Endodermal cell (in vitro differentiated cells): ENCODE results near the gene GKN1. TPM values are rescaled to one million over a fixed set of nuclear protein-coding genes. Genes with fewer than 3 reads are reported as not detected.

Source experiments
- DNase-seq: peaks from one replicate; pipeline ENCODE4 v3.0.0-alpha.2; 2017
- H3K27ac ChIP-seq: 2 replicates; pipeline ENCODE4 v1.5.1; 2013; ENCODE audit warnings: mild to moderate bottlenecking, low read depth, low read length, moderate library complexity
- H3K27me3 ChIP-seq: 2 replicates; pipeline ENCODE4 v1.6.1; 2013; ENCODE audit warnings: mild to moderate bottlenecking, low read length, moderate library complexity; ENCODE audit not compliant: insufficient read depth, control insufficient read depth, poor library complexity, severe bottlenecking
- H3K36me3 ChIP-seq: 2 replicates; pipeline ENCODE4 v1.7.0; 2013; ENCODE audit warnings: mild to moderate bottlenecking, low read length, moderate library complexity; ENCODE audit not compliant: control insufficient read depth, insufficient read depth
- H3K4me1 ChIP-seq: one replicate; pipeline ENCODE4 v1.7.0; 2013; ENCODE audit warnings: low read length; ENCODE audit not compliant: control insufficient read depth, insufficient read depth
- H3K4me3 ChIP-seq: 2 replicates; pipeline ENCODE4 v1.5.1; 2013; ENCODE audit warnings: mild to moderate bottlenecking, low read length, moderate library complexity
- H3K9ac ChIP-seq: 2 replicates; pipeline ENCODE4 v1.6.1; 2013; ENCODE audit warnings: mild to moderate bottlenecking, low read length, moderate library complexity; ENCODE audit not compliant: poor library complexity, severe bottlenecking; ENCODE audit errors: extremely low read depth
- H3K9me3 ChIP-seq: 2 replicates; pipeline ENCODE4 v1.6.1; 2013; ENCODE audit warnings: mild to moderate bottlenecking, low read length, moderate library complexity; ENCODE audit not compliant: control insufficient read depth
- H3K27ac Mint-ChIP-seq: 2 replicates; pipeline ENCODE4 v1.8.0; 2020; ENCODE audit warnings: mixed read lengths
- H3K27me3 Mint-ChIP-seq: 2 replicates; pipeline ENCODE4 v1.8.0; 2021; ENCODE audit warnings: mild to moderate bottlenecking, mixed read lengths; ENCODE audit not compliant: insufficient read depth
- H3K36me3 Mint-ChIP-seq: 2 replicates; pipeline ENCODE4 v1.8.0; 2020; ENCODE audit warnings: low read depth, mixed read lengths
- H3K4me1 Mint-ChIP-seq: 2 replicates; pipeline ENCODE4 v1.8.0; 2020; ENCODE audit warnings: mixed read lengths
- H3K4me3 Mint-ChIP-seq: 2 replicates; pipeline ENCODE4 v1.8.0; 2020; ENCODE audit warnings: mild to moderate bottlenecking, moderate library complexity, mixed read lengths
- H3K9me3 Mint-ChIP-seq: 2 replicates; pipeline ENCODE4 v1.8.0; 2020; ENCODE audit warnings: mild to moderate bottlenecking, mixed read lengths
- WGBS, 2 experiments: methylation state at CpG; one replicate each; pipeline versions ENCODE4 v1.1.5 to v1.1.7; 2013; ENCODE audit warnings: missing lambda C conversion rate in 2 of 2, mixed read lengths in 1 of 2; ENCODE audit not compliant: insufficient coverage in 1 of 2, insufficient read length in 1 of 2; 5-methylcytosine and 5-hydroxymethylcytosine counted together
- total RNA-seq, 2 donors: library from RNA; stranded (reverse); fragmentation: NEBNext Ultra II Directional in 1 of 2; extraction: Animal tissue kit (Norgen Biotek cat#: 25700) in 1 of 2; gene quantifications; 2 replicates in 1 of 2; 3 replicates in 1 of 2; pipeline ENCODE4 v1.2.1, GENCODE V29; 2021
- TF ChIP-seq, protein P1 (sequence below): fragments of 200-600 bp; sonication (generic); conservative IDR thresholded peaks from 2 replicates; pipeline ENCODE4 v1.5.0; 2021; ENCODE audit warnings: antibody characterized with exemption, mild to moderate bottlenecking

Gene GKN1
- total RNA-seq, 2 donors from 2014 or later = not detected

GRCh38 chr2:68974946-68975665, 670 bp downstream of the GKN1 start:
- Histone ChIP-seq H3K4me3 (no peak overlapping the region), H3K9ac (no peak overlapping the region), H3K36me3 (no peaks in the 10 kb centered on the region), H3K4me1 (no peaks in the 10 kb centered on the region), H3K27me3 (no peaks in the 10 kb centered on the region), H3K27ac (no peak overlapping the region), H3K9me3 (no peaks in the 10 kb centered on the region)
- TF ChIP-seq, protein P1, sequence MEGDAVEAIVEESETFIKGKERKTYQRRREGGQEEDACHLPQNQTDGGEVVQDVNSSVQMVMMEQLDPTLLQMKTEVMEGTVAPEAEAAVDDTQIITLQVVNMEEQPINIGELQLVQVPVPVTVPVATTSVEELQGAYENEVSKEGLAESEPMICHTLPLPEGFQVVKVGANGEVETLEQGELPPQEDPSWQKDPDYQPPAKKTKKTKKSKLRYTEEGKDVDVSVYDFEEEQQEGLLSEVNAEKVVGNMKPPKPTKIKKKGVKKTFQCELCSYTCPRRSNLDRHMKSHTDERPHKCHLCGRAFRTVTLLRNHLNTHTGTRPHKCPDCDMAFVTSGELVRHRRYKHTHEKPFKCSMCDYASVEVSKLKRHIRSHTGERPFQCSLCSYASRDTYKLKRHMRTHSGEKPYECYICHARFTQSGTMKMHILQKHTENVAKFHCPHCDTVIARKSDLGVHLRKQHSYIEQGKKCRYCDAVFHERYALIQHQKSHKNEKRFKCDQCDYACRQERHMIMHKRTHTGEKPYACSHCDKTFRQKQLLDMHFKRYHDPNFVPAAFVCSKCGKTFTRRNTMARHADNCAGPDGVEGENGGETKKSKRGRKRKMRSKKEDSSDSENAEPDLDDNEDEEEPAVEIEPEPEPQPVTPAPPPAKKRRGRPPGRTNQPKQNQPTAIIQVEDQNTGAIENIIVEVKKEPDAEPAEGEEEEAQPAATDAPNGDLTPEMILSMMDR = no peak
- H3K36me3 Mint-ChIP-seq = no peaks in the 10 kb centered on the region
- peaks cover 10% of the 10 kb centered on the region for H3K4me1 Mint-ChIP-seq
- H3K27ac Mint-ChIP-seq = no peak overlapping the region
- H3K27me3 Mint-ChIP-seq = peaks cover 5% of the 10 kb centered on the region
- DNase-seq = no peak
- no peaks in the 10 kb centered on the region for H3K9me3 Mint-ChIP-seq
- H3K4me3 Mint-ChIP-seq = no peak overlapping the region
- 77 to 82% methylated on average over 7 to 8 of the region's 9 CpGs for WGBS, 2 experiments

DNA sequence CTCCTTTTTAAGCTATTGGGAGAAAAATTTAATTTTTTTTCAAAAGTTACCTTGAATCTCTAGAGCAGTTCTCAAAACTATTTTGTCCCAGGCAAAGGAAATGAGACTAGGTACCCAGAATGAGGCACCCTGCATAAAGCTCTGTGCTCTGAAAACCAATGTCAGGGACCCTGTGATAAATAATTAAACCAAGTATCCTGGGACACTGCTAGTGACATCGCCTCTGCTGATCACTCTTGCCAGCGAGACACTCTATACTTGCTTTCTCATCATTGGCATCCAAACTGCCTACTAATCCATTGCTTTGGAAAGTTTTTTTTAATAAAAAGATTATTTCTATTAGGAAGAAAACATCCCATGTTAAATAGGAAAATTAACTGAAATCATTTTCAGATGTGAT, 1.4 kb downstream of the GKN1 start:
- peaks cover 6% of the 10 kb centered on the region for H3K27me3 Mint-ChIP-seq
- no peak overlapping the region for H3K4me3 Mint-ChIP-seq
- 91% methylated on average over 2 of the region's 2 CpGs; no CpG with 5 or more reads in 1 of the 2 experiments for WGBS, 2 experiments
- DNase-seq = no peak
- H3K9me3 ChIP-seq = no peaks in the 10 kb centered on the region
- no peaks in the 10 kb centered on the region for H3K36me3 Mint-ChIP-seq
- no peak overlapping the region for H3K27ac ChIP-seq
- no peak overlapping the region for H3K27ac Mint-ChIP-seq
- TF ChIP-seq, protein P1 = no peak
- no peaks in the 10 kb centered on the region for H3K27me3 ChIP-seq
- no peaks in the 10 kb centered on the region for H3K4me1 ChIP-seq
- peaks cover 10% of the 10 kb centered on the region for H3K4me1 Mint-ChIP-seq
- no peaks in the 10 kb centered on the region for H3K9me3 Mint-ChIP-seq
- no peaks in the 10 kb centered on the region for H3K36me3 ChIP-seq
- no peak overlapping the region for H3K4me3 ChIP-seq
- no peak overlapping the region for H3K9ac ChIP-seq

- H3K9me3 ChIP-seq = no peaks in the 10 kb centered on the region
- H3K4me3 ChIP-seq = no peak overlapping the region
- WGBS, 2 experiments = 77 to 86% methylated on average over 2 to 3 of the region's 4 CpGs
- no peak overlapping the region for H3K4me3 Mint-ChIP-seq
- no peak overlapping the region for H3K27ac ChIP-seq
- H3K36me3 Mint-ChIP-seq = no peaks in the 10 kb centered on the region
- no peaks in the 10 kb centered on the region for H3K4me1 ChIP-seq
- no peak for DNase-seq
- H3K9me3 Mint-ChIP-seq = no peaks in the 10 kb centered on the region
- peaks cover 10% of the 10 kb centered on the region for H3K4me1 Mint-ChIP-seq
- no peak overlapping the region for H3K9ac ChIP-seq
- H3K27ac Mint-ChIP-seq = no peak overlapping the region
- H3K36me3 ChIP-seq = no peaks in the 10 kb centered on the region
- H3K27me3 Mint-ChIP-seq = peaks cover 8% of the 10 kb centered on the region
- TF ChIP-seq, protein P1 = no peak
- no peaks in the 10 kb centered on the region for H3K27me3 ChIP-seq
Observed at GRCh38 chr2:68977453-68977852, 3.0 kb downstream of the GKN1 start.
